ENCODE data around the gene DHX35. TPM values are rescaled to one million over a fixed set of nuclear protein-coding genes. Genes with fewer than 3 reads are reported as not detected.
A peak's percentile ranks its signal among the peaks of the same experiment; 100 is the strongest.

DHX35 gene
- total RNA-seq, 1 experiment from 2014 or later = 12.1 TPM

GRCh38 chr20:38926934-38927616 is 35.1 kb upstream of the DHX35 start:
- ChIA-PET POLR2A (ENCODE audit: unreplicated experiment) (interaction anchor here (0.6 to 0.7 kb wide), 3 partner anchors 17 to 1831 kb away, joined by 3 to 4 read pairs (median 3); partner anchors contain the start of gene RBL1), CTCF (interaction anchor here (0.9 kb wide), 1 partner anchor 34 kb away, joined by 3 read pairs; no protein-coding TSS in a partner anchor)
- Histone ChIP-seq H3K27ac (no peak overlapping the region), H3K9me3 (ENCODE audit: insufficient read depth, low read depth) (no peaks in the 10 kb centered on the region), H4K20me1 (ENCODE audit: insufficient read depth) (peaks cover 13% of the 10 kb centered on the region), H3K36me3 (ENCODE audit: low read depth) (no peaks in the 10 kb centered on the region), H2AFZ (peak overlapping the region; percentile 85), H3K79me2 (ENCODE audit: low read depth) (peaks cover 57% of the 10 kb centered on the region), H3K4me3 (peak overlapping the region; percentile 69), H3F3A (ENCODE audit: insufficient read depth, low read depth) (no peaks in the 10 kb centered on the region; the same call in 1 of the 2 replicates), H3K9me2 (ENCODE audit: insufficient read depth) (no peaks in the 10 kb centered on the region), H3K4me1 (replicated peaks; ENCODE audit: insufficient read depth) (peaks cover 32% of the 10 kb centered on the region), H3K27me3 (ENCODE audit: insufficient read depth, low read depth) (no peaks in the 10 kb centered on the region), H3K4me2 (peak overlapping the region; percentile 81)
- intact Hi-C loops (cut with micrococcal nuclease; ENCODE audit: unreplicated experiment) = loop anchor here (1.0 kb wide), 2 partner anchors 35 to 121 kb away; partner anchors contain the start of gene DHX35
- TF ChIP-seq CTCF (conservative IDR thresholded peaks at IDR 0.05) = no peak
- TF ChIP-seq EZH2 (IDR thresholded peaks at IDR 0.05; ENCODE audit: low read depth) = no peak
- TSS peak; percentile 32 for BruUV-seq (replicated peaks)
- no peak for DNase-seq

DNA sequence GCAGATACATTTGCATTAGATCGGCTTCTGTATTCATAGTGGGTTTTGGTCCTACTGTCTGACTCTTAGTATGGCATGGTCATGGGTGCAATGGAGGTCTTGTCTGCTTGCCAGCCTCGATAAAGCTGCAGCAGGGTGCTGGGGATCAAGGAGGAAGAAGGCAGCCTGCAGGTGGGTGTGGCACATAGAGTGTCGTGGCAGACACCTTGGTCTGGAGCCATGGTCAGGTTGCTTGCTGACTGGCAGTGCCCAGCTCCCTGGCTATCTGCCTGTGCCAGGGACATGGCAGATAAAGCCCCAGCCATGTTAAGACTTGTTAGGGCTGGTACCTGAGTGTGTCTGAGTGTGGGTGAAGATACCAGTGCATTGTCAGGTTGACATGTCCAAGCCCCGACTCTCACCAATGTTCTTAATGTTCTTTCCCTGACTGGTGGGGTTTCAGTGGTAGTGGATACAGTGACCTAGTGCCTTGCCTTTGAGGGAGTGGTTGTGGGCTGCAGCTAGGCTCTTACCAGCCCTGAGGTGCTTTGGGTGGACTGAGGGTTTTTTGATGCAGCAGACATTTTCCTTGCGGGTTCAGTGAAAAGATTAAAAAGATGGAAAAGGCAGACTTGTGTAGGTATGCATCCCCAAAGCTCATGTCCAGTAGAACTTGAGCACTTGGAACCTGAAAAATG is 34.1 kb upstream of the DHX35 start:
- Histone ChIP-seq H3K4me1 (replicated peaks; ENCODE audit: insufficient read depth) (peaks cover 28% of the 10 kb centered on the region), H3F3A (ENCODE audit: insufficient read depth, low read depth) (no peaks in the 10 kb centered on the region; the same call in 1 of the 2 replicates), H3K4me2 (peak overlapping the region; percentile 81), H3K36me3 (ENCODE audit: low read depth) (no peaks in the 10 kb centered on the region), H3K27me3 (ENCODE audit: insufficient read depth, low read depth) (no peaks in the 10 kb centered on the region), H4K20me1 (ENCODE audit: insufficient read depth) (peaks cover 13% of the 10 kb centered on the region), H3K9me2 (ENCODE audit: insufficient read depth) (no peaks in the 10 kb centered on the region), H3K79me2 (ENCODE audit: low read depth) (peaks cover 67% of the 10 kb centered on the region), H3K4me3 (peak overlapping the region; percentile 69), H3K27ac (no peak overlapping the region), H3K9me3 (ENCODE audit: insufficient read depth, low read depth) (no peaks in the 10 kb centered on the region), H2AFZ (no peak overlapping the region)
- ChIA-PET CTCF (no interaction called here), POLR2A (ENCODE audit: unreplicated experiment) (no interaction called here)
- intact Hi-C loops (cut with micrococcal nuclease; ENCODE audit: unreplicated experiment) = no loop called here
- DNase-seq = peak; percentile 52 to 59
- BruUV-seq (replicated peaks) = no TSS peak
- TF ChIP-seq EZH2 (IDR thresholded peaks at IDR 0.05; ENCODE audit: low read depth) (no peak), CTCF (conservative IDR thresholded peaks at IDR 0.05) (no peak)

DNA sequence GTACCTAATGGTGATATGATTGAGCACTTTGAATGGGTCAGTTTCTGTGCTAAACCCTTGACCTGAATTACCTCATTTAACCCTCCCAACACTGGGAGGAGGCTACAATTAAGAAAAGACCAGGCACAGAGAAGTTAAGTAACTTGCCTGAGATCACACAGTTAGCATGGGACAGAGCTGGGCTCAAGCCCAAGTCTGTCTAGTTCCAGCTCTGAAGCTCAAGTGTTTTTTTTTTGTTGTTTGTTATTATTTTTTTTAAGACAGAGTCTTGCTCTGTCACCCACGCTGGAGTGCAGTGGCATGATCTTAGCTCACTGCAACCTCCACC is 31.9 kb upstream of the DHX35 start:
- CTCF ChIA-PET = no interaction called here
- no peak overlapping the region for H3K27ac ChIP-seq

More for the DNA sequence above, 31.9 kb upstream of the DHX35 start:
- peak overlapping the region; percentile 81; the same call in 1 of the 2 replicates for H3K4me2 ChIP-seq
- no peaks in the 10 kb centered on the region; the same call in 1 of the 2 replicates for H3F3A ChIP-seq (ENCODE audit: insufficient read depth, low read depth)
- peaks cover 28% of the 10 kb centered on the region for H3K4me1 ChIP-seq (replicated peaks; ENCODE audit: insufficient read depth)
- DNase-seq = peak in 1 of 2 experiments; percentile 8
- peaks cover 18% of the 10 kb centered on the region for H4K20me1 ChIP-seq (ENCODE audit: insufficient read depth)
- H2AFZ ChIP-seq = no peak overlapping the region
- H3K4me3 ChIP-seq = no peak overlapping the region
- POLR2A ChIA-PET (ENCODE audit: unreplicated experiment) = no interaction called here
- TF ChIP-seq CTCF (conservative IDR thresholded peaks at IDR 0.05) (no peak), EZH2 (IDR thresholded peaks at IDR 0.05; ENCODE audit: low read depth) (no peak)
- no peaks in the 10 kb centered on the region for H3K27me3 ChIP-seq (ENCODE audit: insufficient read depth, low read depth)
- no TSS peak for BruUV-seq (replicated peaks)
- no peaks in the 10 kb centered on the region for H3K9me2 ChIP-seq (ENCODE audit: insufficient read depth)
- H3K36me3 ChIP-seq (ENCODE audit: low read depth) = no peaks in the 10 kb centered on the region
- intact Hi-C loops (cut with micrococcal nuclease; ENCODE audit: unreplicated experiment) = no loop called here
- H3K9me3 ChIP-seq (ENCODE audit: insufficient read depth, low read depth) = no peaks in the 10 kb centered on the region
- peaks cover 89% of the 10 kb centered on the region for H3K79me2 ChIP-seq (ENCODE audit: low read depth)
